ENCODE data around the gene RNU5D-1.

RNU5D-1 gene

GRCh38 chr1:44723496-44724295 lies 7.3 kb downstream of the RNU5D-1 start:
- DNase-seq (ENCODE audit: extremely low read depth, insufficient read length): peak; percentile 60
- Histone ChIP-seq H3K27me3 (replicated peaks; ENCODE audit: control insufficient read depth, insufficient read depth, low read length) (no peaks in the 10 kb centered on the region), H3K36me3 (ENCODE audit: control insufficient read depth, insufficient read depth, low read length) (no peaks in the 10 kb centered on the region), H3K4me3 (replicated peaks; ENCODE audit: low read depth, low read length) (no peak overlapping the region; the same call in 1 of the 2 replicates)
- no peak for TF ChIP-seq CTCF (IDR thresholded peaks at IDR 0.05; ENCODE audit: insufficient read depth, low read length, poor library complexity, severe bottlenecking)

- no peak overlapping the region for H3K4me3 ChIP-seq (replicated peaks; ENCODE audit: low read depth, low read length)
- H3K36me3 ChIP-seq (ENCODE audit: control insufficient read depth, insufficient read depth, low read length): no peaks in the 10 kb centered on the region
- DNase-seq (ENCODE audit: extremely low read depth, insufficient read length): peak; percentile 48
- H3K27me3 ChIP-seq (replicated peaks; ENCODE audit: control insufficient read depth, insufficient read depth, low read length): no peaks in the 10 kb centered on the region
- TF ChIP-seq CTCF (IDR thresholded peaks at IDR 0.05; ENCODE audit: insufficient read depth, low read length, poor library complexity, severe bottlenecking): no peak
These were observed 7.9 kb downstream of the RNU5D-1 start for GRCh38 chr1:44723064-44723463.

DNA sequence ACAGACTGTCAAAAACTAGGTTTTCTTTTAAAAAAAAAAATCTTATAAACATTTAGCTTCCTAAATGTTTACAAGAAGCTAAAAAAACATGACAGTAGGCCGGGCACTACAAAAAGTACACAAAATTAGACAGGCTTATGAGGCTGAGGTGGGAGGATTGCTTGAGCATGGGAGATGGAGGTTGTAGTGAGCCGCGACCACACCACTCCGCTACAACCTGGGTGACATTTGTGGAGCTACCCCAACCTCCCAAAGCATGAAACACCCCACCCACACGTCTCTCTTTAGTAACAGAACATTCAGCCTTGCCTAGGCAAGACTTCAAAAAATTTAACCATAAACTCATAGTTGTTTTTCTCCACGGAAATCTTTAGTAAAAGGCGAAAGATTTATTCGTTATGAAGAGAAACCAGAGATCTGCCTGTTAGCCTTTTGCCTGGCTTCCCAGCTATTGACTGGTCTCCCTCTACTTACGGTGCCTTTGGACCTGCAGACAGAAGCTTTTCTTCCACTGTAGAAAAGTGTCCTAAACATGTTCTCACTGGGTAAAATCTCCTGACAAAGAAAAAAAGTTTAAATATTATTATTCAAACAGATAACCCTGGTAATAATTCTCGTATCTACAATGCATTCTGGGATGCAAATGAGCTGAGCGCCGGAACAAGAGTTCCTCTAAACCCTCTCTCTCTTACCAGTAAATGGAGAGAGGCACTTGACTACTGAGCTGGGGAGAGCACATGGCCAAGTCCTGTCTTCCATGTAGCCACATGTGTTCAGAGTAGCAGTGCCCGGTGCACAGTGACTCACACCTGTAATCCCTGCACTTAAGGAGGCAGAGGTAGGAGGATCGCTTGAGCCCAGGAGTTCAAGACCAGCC lies 9.2 kb downstream of the RNU5D-1 start:
- no peaks in the 10 kb centered on the region for H3K27me3 ChIP-seq (replicated peaks; ENCODE audit: control insufficient read depth, insufficient read depth, low read length)
- TF ChIP-seq CTCF (IDR thresholded peaks at IDR 0.05; ENCODE audit: insufficient read depth, low read length, poor library complexity, severe bottlenecking): no peak
- DNase-seq (ENCODE audit: extremely low read depth, insufficient read length): peak; percentile 87
- H3K36me3 ChIP-seq (ENCODE audit: control insufficient read depth, insufficient read depth, low read length): no peaks in the 10 kb centered on the region
- no peak overlapping the region for H3K4me3 ChIP-seq (replicated peaks; ENCODE audit: low read depth, low read length)

DNA sequence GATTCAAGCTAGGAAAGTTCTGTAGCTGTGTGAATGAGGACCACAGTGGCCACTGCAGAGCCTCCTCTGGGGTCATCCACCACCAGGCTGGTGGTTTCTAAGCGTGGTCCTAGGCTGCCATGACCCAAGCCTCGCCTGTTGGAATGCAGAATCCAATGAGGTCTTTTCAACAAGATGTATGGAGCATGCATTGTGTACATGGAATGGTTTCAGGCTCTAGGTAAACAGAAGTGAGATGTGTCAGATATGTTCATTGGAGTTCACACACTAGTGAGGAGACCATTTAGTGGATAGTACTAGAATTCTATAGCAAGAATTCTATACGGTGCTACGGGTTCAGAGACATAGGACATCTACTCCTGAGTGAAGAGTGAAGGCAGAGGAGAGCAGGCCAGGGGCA lies 10.7 kb downstream of the RNU5D-1 start:
- Histone ChIP-seq H3K36me3 (ENCODE audit: control insufficient read depth, insufficient read depth, low read length) (no peaks in the 10 kb centered on the region), H3K4me3 (replicated peaks; ENCODE audit: low read depth, low read length) (no peak overlapping the region), H3K27me3 (replicated peaks; ENCODE audit: control insufficient read depth, insufficient read depth, low read length) (no peaks in the 10 kb centered on the region)
- DNase-seq (ENCODE audit: extremely low read depth, insufficient read length): no peak
- TF ChIP-seq CTCF (IDR thresholded peaks at IDR 0.05; ENCODE audit: insufficient read depth, low read length, poor library complexity, severe bottlenecking): no peak

GRCh38 chr1:44719318-44719717 lies 11.7 kb downstream of the RNU5D-1 start:
- Histone ChIP-seq H3K27me3 (replicated peaks; ENCODE audit: control insufficient read depth, insufficient read depth, low read length) (no peaks in the 10 kb centered on the region), H3K4me3 (replicated peaks; ENCODE audit: low read depth, low read length) (no peak overlapping the region), H3K36me3 (ENCODE audit: control insufficient read depth, insufficient read depth, low read length) (no peaks in the 10 kb centered on the region)
- no peak for TF ChIP-seq CTCF (IDR thresholded peaks at IDR 0.05; ENCODE audit: insufficient read depth, low read length, poor library complexity, severe bottlenecking)
- DNase-seq (ENCODE audit: extremely low read depth, insufficient read length): no peak
